Activated naive CD8-positive, alpha-beta T cell treated with anti-CD3 and anti-CD28 coated beads, Interleukin-2, amount 50 U/mL, for 24 hours (primary cell): ENCODE data around the gene STAT1.
"Not testable (repeated sequence)": the region's sequence is repeated elsewhere in the genome, so short reads cannot be mapped to it uniquely, and the experiment has no call there.

Source experiments
- ATAC-seq: fragments of 150-1000 bp; cut with Tn5 transposase; one replicate; pipeline ENCODE4 v1.10.0; 2021
- DNase-seq: peaks from one replicate; pipeline ENCODE4 v3.0.0; 2021
- H3K27ac Mint-ChIP-seq: one replicate; pipeline ENCODE4 v1.8.0; 2021; ENCODE audit warnings: mild to moderate bottlenecking, mixed read lengths
- H3K27me3 Mint-ChIP-seq: one replicate; pipeline ENCODE4 v1.8.0; 2021; ENCODE audit warnings: mixed read lengths
- H3K36me3 Mint-ChIP-seq: one replicate; pipeline ENCODE4 v1.8.0; 2021; ENCODE audit warnings: low read depth, mixed read lengths
- H3K4me1 Mint-ChIP-seq: one replicate; pipeline ENCODE4 v1.8.0; 2021; ENCODE audit warnings: mixed read lengths
- H3K4me3 Mint-ChIP-seq: one replicate; pipeline ENCODE4 v1.8.0; 2021; ENCODE audit warnings: mild to moderate bottlenecking, moderate library complexity, mixed read lengths
- H3K9me3 Mint-ChIP-seq: one replicate; pipeline ENCODE4 v1.8.0; 2021; ENCODE audit warnings: mixed read lengths

Gene STAT1

DNA sequence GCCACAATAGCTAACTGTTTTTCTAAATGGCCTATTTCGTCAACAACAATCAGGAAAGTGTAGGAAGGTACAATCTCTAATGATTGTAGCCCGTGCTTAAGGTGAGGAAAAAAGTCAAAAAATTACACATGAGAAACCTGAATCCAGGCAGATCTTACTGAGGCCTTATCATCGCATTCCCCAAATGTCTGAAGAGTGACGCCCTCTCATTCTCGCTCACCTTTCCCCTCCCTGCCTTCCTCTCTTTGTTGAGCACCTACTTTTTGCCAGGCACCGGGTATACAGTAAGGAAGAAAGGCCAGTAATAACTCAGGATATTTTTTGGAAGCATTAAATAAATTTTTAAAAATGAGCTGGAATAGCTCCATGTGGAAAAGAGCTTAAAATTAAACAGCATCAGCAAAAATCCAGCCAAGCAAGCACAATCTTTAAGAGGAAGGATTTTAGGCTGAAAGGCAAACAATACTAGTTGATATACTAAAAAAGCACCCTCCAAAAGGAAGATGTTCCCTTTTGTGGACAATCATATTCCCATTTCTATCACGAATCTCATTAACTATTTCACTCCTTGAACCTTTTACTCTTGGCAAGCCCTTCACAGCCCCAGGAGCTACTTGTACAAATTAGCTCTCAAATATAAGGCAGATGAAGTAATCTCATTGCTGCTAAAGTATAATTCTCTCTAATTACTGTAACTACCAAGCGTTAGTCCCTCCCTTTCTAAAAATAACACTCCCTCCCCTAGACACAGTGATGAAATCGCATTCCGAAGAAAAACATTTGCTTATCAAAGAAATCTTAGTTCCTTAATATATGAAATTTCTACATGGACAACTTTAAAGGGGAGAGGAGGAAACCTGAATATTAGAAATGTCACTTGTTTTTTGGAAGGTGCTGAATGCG lies 40.0 kb downstream of the STAT1 start:
- Mint-ChIP-seq H3K27ac (peak overlapping the region; percentile 52), H3K27me3 (no peaks in the 10 kb centered on the region), H3K4me3 (no peak overlapping the region), H3K9me3 (no peaks in the 10 kb centered on the region), H3K4me1 (peaks cover 42% of the 10 kb centered on the region), H3K36me3 (peaks cover 82% of the 10 kb centered on the region)
- ATAC-seq (no peak), DNase-seq (no peak)

DNA sequence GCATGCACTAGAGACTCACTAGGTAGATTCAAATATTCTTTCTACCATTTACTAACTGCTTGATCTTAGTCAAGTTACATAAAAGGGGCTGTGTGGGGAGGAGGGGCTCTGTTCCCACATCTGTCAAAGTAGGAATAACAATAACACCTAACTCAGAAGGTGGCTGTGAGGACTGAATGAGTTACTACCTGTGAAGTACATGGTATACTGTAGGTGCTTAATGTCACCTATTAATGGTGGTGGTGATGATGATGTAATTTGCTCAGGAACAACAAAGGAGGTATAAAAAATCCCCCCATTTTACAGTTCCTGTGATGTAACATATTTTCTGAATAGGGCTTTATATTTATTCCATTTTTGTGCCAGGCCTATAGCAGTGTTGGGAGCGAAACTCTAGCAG lies 40.7 kb downstream of the STAT1 start:
- ATAC-seq (no peak), DNase-seq (no peak)
- Mint-ChIP-seq H3K27me3 (no peaks in the 10 kb centered on the region), H3K4me3 (no peak overlapping the region), H3K4me1 (peaks cover 36% of the 10 kb centered on the region), H3K36me3 (peaks cover 81% of the 10 kb centered on the region), H3K9me3 (no peaks in the 10 kb centered on the region), H3K27ac (no peak overlapping the region)

DNA sequence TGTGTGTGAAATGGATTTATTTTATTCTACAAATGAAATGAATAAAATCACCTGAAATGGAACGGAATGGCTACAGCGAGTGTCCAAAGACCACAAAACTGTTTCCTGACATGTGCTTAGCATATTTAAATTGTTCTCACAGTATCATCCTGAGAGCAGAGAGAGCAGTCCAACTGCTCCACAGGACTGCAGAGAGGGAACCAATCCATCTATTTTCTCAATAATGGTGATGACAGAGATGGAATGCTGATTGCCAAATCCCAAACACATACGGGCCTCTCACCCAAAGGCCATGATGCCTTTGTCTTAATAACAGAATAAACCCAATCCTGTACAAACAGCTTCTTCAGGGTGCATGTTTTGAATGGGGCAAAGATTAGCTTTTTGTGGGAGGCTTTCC lies 41.1 kb downstream of the STAT1 start:
- no peak for DNase-seq
- H3K27me3 Mint-ChIP-seq: no peaks in the 10 kb centered on the region
- no peaks in the 10 kb centered on the region for H3K9me3 Mint-ChIP-seq
- ATAC-seq: no peak
- H3K36me3 Mint-ChIP-seq: peaks cover 81% of the 10 kb centered on the region
- no peak overlapping the region for H3K4me3 Mint-ChIP-seq
- no peak overlapping the region for H3K27ac Mint-ChIP-seq
- H3K4me1 Mint-ChIP-seq: peaks cover 32% of the 10 kb centered on the region

DNA sequence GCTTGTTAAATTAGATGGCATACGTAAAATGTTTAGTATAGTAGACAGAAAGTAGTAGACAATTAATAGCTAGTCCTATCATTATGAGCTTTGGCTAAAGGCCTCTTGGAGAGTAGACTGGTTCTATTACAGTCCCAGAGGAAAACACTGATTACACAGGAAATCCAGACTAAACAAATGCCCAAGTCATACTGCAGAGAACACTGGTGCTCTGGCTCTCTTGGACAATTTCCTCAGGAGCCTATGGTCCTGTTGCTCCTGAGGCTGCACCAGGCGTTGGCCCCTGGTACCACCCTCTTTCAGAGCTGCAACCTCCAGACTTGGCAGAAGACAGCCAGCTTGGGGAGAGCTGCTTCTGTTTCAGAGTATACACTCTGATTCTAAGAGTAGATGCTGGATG lies 41.8 kb downstream of the STAT1 start:
- H3K27ac Mint-ChIP-seq: peak overlapping the region; percentile 5
- H3K9me3 Mint-ChIP-seq: no peaks in the 10 kb centered on the region
- DNase-seq (no peak), ATAC-seq (no peak)
- H3K4me3 Mint-ChIP-seq: no peak overlapping the region
- no peaks in the 10 kb centered on the region for H3K27me3 Mint-ChIP-seq
- peaks cover 27% of the 10 kb centered on the region for H3K4me1 Mint-ChIP-seq
- peaks cover 80% of the 10 kb centered on the region for H3K36me3 Mint-ChIP-seq

DNA sequence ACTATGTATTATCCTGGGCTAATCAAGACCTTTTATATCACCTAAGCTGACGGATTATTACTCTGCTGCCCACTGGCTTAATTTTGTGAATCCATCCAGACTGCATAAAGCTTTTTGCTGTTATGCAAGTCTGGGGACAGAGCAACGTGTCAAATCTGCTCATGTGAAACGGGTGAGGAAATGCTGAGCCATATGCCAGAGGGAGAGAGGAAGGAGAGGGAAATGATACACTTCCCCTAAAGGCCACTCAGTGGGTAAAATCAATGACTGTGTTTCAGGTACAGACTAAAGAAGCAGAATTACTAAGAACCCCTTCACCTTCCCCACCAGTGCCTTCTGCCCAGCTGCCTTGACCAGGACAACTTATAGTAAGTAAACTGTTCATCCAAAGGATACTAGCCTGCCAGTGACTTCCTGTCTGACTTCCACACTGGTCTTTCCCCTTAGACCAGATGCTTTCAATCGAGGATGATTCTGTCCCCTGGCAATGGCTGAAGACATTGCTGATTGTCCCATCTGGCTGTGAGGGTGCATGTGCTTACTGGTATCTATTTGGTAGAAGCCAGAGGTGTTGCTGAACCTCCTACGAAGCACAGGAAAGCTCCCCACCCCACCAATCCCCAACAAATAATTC lies 43.0 kb downstream of the STAT1 start:
- ATAC-seq (no peak), DNase-seq (no peak)
- Mint-ChIP-seq H3K4me3 (no peak overlapping the region), H3K4me1 (peaks cover 19% of the 10 kb centered on the region), H3K36me3 (peaks cover 73% of the 10 kb centered on the region), H3K27ac (peak overlapping the region; percentile 78), H3K27me3 (no peaks in the 10 kb centered on the region), H3K9me3 (no peaks in the 10 kb centered on the region)

DNA sequence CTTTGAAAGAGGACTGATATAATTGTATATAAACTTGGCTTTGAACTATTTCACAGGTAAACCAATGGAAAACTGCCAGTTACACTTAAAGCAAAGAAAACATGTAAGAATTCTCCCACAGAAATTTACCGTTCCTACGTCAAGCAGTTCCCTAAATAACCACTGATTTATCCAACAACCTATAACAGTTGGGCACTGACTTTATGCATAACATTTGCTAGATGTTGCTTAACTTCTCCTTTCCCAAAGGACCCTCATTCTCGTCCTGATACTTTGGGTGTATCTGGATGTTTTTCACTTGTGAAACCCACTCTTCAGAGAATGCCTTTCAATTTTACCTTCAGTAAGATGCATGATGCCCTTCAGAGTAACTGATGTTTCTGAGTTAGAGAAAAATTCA lies 43.8 kb downstream of the STAT1 start:
- H3K4me3 Mint-ChIP-seq: no peak overlapping the region
- no peak for ATAC-seq
- peaks cover 68% of the 10 kb centered on the region for H3K36me3 Mint-ChIP-seq
- H3K27ac Mint-ChIP-seq: no peak overlapping the region
- no peaks in the 10 kb centered on the region for H3K9me3 Mint-ChIP-seq
- H3K4me1 Mint-ChIP-seq: peaks cover 16% of the 10 kb centered on the region
- H3K27me3 Mint-ChIP-seq: no peaks in the 10 kb centered on the region
- no peak for DNase-seq

DNA sequence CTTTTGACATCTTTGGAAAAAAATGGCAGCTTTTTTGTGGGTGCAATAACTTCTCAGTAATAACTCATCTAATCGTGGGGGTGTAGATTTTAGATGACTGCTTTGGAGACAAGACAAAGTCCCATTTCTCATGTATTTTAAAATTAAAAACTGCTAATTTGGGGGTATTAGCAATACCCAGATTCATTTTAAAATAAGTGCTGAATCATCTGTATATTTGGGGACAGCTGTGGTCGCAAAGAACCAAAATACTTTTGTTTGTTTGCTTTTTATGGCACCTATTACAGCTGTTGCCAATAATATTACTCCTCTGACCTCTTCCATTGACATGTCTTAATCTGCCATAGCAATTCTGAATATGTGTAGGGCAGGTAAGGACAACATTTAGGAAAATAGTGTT lies 45.4 kb downstream of the STAT1 start:
- no peak for ATAC-seq
- H3K4me1 Mint-ChIP-seq: peaks cover 22% of the 10 kb centered on the region

DNA sequence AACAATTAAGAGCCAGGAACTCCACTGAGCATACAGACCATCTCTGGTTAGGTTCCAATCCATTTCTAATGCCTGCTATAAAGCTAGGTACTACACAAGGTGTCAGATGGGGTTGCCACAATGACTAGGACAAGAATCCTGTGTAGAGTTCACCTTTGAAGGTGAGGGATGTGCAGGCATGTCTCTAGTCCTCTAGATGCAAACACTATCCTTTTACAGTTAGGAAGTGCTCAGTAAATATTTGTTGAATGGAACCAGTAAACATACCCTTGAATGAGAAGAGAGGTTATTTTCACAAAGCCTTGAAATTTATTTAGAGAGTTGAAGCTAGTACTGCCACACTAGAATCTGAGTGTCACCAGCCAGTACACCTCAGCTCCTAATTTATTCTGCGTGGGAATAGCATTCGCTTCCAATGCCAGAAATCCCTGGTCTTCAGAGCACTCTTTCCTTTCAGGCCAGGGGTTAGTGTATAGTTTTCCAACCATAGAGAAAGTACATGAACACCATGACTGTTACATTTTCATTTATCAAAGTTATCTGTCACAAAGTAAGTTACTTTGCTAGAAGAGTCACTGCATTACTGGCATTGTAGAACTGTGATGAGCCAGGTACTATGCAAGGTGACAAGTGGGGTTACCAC lies 48.3 kb downstream of the STAT1 start:
- Mint-ChIP-seq H3K4me3 (no peak overlapping the region), H3K4me1 (peaks cover 21% of the 10 kb centered on the region), H3K27me3 (no peaks in the 10 kb centered on the region), H3K9me3 (no peaks in the 10 kb centered on the region), H3K36me3 (peaks cover 77% of the 10 kb centered on the region), H3K27ac (no peak overlapping the region)
- no peak for DNase-seq
- no peak for ATAC-seq

More for the DNA sequence above, 45.4 kb downstream of the STAT1 start:
- DNase-seq: no peak
- Mint-ChIP-seq H3K4me3 (no peak overlapping the region), H3K9me3 (no peaks in the 10 kb centered on the region), H3K36me3 (peaks cover 68% of the 10 kb centered on the region), H3K27ac (peak overlapping the region; percentile 39), H3K27me3 (no peaks in the 10 kb centered on the region)

DNA sequence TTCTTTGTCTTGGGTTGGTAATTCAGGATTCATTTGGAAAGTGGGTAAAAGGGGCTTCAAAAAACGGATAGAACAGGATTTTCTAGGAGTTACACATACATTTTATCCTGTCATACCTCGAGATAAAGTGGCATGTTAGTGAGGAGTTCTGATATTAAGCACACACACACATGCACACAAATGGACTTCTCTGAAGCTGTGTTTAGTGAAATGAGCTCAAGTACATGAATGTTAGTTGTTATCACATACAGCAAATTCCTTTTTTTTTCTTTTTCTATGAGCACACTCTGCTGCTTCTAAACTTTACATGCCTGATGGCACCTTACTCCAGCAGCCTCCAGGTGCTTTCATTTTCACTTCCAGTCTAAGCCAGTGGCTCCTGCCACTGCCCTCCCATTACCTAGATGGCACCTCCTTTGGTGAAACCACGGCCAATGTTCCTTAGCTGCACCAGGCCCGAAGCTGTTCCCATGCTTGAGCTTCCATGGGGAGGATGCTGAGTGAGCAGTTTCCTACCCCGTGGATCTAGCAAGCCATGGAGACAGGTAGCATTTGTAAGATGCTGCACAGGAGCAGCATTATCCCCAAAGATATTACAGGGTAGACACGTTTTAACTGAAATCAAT lies 49.7 kb downstream of the STAT1 start:
- peak overlapping the region; percentile 31 for H3K4me3 Mint-ChIP-seq
- ATAC-seq (peak; percentile 53), DNase-seq (no peak)
- peak overlapping the region; percentile 62 for H3K27ac Mint-ChIP-seq
- peaks cover 18% of the 10 kb centered on the region for H3K4me1 Mint-ChIP-seq
- no peaks in the 10 kb centered on the region for H3K9me3 Mint-ChIP-seq
- H3K27me3 Mint-ChIP-seq: no peaks in the 10 kb centered on the region
- H3K36me3 Mint-ChIP-seq: peaks cover 67% of the 10 kb centered on the region

DNA sequence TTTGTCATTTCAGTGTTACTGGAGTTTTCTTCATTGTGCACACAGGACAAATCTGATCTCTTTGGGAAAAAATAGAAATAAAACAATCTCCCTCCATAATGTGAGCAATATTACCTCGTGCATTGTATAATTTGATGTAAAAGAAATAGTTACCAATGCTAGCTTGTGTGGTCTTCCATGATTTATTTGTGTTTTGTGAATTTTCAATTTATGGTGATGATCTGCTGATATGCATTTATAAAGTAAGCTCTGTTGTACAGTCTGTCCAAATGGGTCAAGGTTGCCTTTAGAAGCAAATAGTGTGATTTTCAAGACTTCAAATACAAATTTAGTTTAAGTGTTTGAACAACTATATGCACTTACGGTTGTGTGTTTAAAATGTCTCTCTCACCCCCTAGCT lies 50.9 kb downstream of the STAT1 start:
- DNase-seq: no peak
- no peaks in the 10 kb centered on the region for H3K27me3 Mint-ChIP-seq
- peaks cover 14% of the 10 kb centered on the region for H3K4me1 Mint-ChIP-seq
- no peak overlapping the region for H3K4me3 Mint-ChIP-seq
- peaks cover 56% of the 10 kb centered on the region for H3K36me3 Mint-ChIP-seq
- H3K9me3 Mint-ChIP-seq: no peaks in the 10 kb centered on the region
- no peak overlapping the region for H3K27ac Mint-ChIP-seq
- ATAC-seq: no peak

DNA sequence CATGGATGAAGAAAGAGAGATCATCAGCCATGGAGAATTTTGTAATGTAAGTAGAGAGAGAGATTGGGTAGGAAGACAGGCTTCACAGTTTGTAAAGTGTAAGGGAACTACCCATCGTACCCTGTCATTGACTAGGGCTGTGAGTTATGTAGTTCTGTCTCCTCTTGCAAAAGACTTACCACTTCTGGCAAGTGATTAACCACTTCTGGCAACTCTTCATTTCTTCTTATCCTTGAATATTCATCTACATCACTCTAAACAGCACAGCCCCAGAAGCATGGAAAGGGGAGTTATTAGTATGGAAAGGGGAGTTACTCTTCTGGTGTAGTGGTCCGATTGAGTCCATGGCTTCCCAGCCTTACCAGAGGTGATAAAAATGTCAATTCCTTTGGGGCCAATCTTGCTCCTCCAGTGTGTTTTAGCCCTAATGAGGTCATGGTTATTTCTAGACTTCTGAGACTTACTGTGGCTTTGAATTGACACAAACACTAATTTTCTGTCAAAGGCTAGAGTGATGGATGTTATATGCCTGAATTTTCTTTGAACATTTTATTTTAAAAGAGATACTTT lies 52.0 kb downstream of the STAT1 start:
- Mint-ChIP-seq H3K27me3 (no peaks in the 10 kb centered on the region), H3K4me3 (no peak overlapping the region), H3K4me1 (peaks cover 14% of the 10 kb centered on the region), H3K36me3 (peaks cover 49% of the 10 kb centered on the region), H3K27ac (peak overlapping the region; percentile 52), H3K9me3 (no peaks in the 10 kb centered on the region)
- ATAC-seq (peak; percentile 25), DNase-seq (no peak)

DNA sequence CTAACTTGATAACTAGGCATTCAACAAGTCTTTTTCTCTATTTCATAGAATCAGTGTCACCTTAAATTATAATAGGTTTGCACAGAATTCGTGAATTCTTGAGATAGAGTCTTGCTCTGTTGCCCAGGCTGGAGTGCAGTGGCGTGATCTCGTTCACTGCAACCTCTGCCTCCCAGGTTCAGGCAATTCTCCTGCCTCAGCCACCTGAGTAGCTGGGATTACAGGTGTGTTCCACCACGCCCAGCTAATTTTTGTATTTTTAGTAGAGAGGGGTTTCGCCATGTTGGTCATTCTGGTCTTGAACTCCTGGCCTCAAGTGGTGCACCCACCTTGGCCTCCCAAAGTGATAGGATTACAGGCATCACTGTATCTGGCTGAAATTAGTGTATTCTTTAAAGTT lies 52.9 kb downstream of the STAT1 start:
- not testable (repeated sequence) for H3K27ac Mint-ChIP-seq, ATAC-seq, H3K27me3 Mint-ChIP-seq, H3K9me3 Mint-ChIP-seq, DNase-seq, H3K4me3 Mint-ChIP-seq
- Mint-ChIP-seq H3K36me3 (peaks cover 56% of the 10 kb centered on the region), H3K4me1 (peaks cover 14% of the 10 kb centered on the region)

DNA sequence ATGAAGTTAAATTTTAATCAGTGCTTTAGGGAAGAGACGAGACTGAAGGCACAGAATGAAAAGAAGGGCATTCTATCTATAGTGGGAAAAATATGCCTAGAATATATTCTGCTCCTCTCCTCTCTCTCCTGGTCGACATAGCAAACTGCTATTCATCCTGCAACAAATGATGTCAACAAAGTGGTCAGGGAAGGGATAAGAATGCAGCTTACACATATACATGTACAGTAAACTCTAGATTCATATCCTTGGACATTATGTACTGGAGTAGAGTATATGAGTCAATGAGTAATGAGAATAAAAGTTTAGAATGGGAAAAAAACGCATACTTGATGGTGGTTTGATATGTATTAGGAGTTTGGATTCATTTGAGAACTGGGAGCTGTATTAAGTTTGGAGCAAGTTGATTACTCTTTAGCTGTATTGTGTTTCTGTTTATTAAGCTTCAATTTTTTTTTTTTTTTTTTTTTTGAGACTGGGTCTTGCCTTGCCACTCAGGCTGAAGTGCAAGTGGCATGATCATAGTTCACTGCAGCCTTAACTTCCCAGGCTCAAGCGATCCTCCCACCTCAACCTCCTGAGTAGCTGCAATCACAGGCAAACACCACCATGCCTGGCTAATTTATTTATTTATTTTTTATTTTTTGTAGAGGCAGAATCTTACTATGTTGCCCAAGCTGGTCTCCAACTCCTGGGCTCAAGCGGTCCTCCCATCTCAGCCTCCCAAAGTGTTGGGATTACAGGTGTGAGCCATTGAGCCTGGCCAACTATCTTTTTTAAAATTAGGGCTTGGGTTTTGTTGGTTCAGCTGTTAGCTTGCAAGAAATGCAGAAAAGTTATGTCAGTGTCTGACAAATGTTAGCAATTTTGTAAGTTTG lies 53.8 kb downstream of the STAT1 start:
- ATAC-seq (no peak), DNase-seq (no peak)
- Mint-ChIP-seq H3K4me3 (no peak overlapping the region), H3K36me3 (peaks cover 60% of the 10 kb centered on the region), H3K4me1 (peaks cover 14% of the 10 kb centered on the region), H3K9me3 (peaks cover 4% of the 10 kb centered on the region), H3K27me3 (no peaks in the 10 kb centered on the region), H3K27ac (no peak overlapping the region)
